ENCODE measurements around the gene LATS2.

LATS2 gene

DNA sequence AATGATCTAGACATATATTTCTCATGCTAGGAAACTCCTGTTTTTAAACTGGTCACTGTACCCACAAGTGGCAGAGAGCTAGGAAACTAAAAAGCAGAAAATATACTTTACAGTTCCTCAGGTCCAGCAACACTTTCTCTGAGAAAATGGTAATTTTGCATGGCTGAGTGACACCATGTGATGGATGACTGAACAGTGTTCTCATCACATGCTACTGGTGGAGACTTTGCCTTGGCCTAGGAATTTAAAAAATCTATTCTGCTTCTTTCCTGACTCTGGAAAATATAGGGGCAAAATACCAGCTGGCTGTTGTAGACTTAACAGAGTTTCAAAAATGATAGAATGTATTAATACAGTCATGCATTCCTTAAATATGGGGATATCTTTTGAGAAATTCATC, 50.0 kb downstream of the LATS2 start:
- Histone ChIP-seq H3K27me3 (no peaks in the 10 kb centered on the region), H3K27ac (peak overlapping the region; percentile 45), H3K36me3 (no peaks in the 10 kb centered on the region), H3K4me1 (ENCODE audit: control insufficient read depth in 1 of 2, insufficient read depth in 1 of 2, low read depth in 1 of 2, low read length in 1 of 2) (peaks cover 2 to 3% of the 10 kb centered on the region in 2 experiments), H3K4me3 (ENCODE audit: low read depth in 1 of 2, low read length in 1 of 2) (no peak overlapping the region), H3K9me3 (no peaks in the 10 kb centered on the region)
- TF ChIP-seq, protein P1, sequence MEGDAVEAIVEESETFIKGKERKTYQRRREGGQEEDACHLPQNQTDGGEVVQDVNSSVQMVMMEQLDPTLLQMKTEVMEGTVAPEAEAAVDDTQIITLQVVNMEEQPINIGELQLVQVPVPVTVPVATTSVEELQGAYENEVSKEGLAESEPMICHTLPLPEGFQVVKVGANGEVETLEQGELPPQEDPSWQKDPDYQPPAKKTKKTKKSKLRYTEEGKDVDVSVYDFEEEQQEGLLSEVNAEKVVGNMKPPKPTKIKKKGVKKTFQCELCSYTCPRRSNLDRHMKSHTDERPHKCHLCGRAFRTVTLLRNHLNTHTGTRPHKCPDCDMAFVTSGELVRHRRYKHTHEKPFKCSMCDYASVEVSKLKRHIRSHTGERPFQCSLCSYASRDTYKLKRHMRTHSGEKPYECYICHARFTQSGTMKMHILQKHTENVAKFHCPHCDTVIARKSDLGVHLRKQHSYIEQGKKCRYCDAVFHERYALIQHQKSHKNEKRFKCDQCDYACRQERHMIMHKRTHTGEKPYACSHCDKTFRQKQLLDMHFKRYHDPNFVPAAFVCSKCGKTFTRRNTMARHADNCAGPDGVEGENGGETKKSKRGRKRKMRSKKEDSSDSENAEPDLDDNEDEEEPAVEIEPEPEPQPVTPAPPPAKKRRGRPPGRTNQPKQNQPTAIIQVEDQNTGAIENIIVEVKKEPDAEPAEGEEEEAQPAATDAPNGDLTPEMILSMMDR (IDR thresholded peaks at IDR 0.05), result no peak

DNA sequence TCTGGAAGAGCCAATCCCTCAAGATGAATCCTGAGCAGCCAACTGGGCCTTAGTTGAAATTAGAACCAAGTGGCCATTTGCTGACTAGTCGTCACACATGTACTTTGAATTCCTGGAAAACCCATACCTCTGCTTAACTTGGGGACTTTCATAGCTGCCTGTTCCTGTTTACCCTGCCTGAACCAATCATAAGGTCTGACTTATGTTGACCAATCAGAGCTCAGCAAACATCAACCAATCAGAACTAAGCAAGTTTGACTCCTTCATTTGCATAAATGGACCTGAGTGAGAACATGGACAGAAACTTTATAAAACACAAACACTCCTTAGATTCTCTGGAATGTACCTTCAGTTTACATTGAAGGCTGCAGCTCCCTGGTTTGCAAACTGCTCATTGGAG, 50.8 kb downstream of the LATS2 start:
- Histone ChIP-seq H3K4me1 (ENCODE audit: control insufficient read depth in 1 of 2, insufficient read depth in 1 of 2, low read depth in 1 of 2, low read length in 1 of 2) (no peaks in the 10 kb centered on the region), H3K27ac (peak overlapping the region; percentile 45)

DNA sequence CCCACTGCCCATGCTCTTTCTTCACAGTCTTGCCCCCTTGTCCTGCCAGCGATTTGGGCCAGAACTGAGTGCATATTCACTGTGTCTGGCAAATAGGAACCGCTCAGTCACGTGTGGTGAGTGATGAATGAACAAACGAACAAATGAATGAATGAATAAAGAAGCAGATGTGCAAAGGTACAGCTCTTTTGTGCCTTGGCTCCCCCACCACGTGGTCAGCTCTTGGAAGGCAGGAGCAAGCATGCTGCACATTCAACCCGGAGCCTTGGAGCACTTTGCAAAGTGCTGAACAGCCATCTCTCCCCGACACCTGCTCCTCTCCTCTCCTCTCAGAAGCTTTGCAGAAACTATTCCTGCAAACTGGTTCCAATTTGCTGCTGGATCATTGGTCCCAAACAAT, 52.4 kb downstream of the LATS2 start:
- Histone ChIP-seq H3K36me3 (no peaks in the 10 kb centered on the region), H3K27ac (no peak overlapping the region)

More for the DNA sequence above, 50.8 kb downstream of the LATS2 start:
- Histone ChIP-seq H3K9me3 (no peaks in the 10 kb centered on the region), H3K36me3 (no peaks in the 10 kb centered on the region), H3K4me3 (ENCODE audit: low read depth in 1 of 2, low read length in 1 of 2) (no peak overlapping the region), H3K27me3 (no peaks in the 10 kb centered on the region)
- TF ChIP-seq, protein P1 (IDR thresholded peaks at IDR 0.05), result no peak

DNA sequence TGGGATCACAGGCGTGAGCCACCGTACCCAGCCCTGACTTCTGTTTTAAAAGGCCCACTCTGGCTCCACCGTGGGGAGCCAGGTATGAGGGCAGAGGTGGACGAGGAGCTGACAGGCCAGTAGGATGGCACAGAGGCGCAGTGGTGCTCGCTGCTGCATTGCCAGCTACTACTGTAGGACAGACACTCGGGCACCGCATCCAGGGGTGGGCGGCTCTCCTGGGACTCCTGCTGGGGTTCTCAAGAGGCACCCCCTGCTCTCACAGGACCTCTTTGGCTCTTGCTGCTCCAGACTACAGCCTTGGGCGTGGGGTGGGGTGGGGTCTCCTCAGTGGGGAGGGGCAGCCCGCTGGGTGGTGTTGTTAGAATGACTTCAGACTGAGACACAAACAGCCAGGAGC, 53.4 kb downstream of the LATS2 start:
- TF ChIP-seq, protein P1 (IDR thresholded peaks at IDR 0.05), result no peak
- Histone ChIP-seq H3K4me3 (ENCODE audit: low read depth in 1 of 2, low read length in 1 of 2) (no peak overlapping the region), H3K9me3 (no peaks in the 10 kb centered on the region), H3K27me3 (no peaks in the 10 kb centered on the region), H3K27ac (no peak overlapping the region), H3K36me3 (no peaks in the 10 kb centered on the region), H3K4me1 (ENCODE audit: control insufficient read depth in 1 of 2, insufficient read depth in 1 of 2, low read depth in 1 of 2, low read length in 1 of 2) (no peaks in the 10 kb centered on the region)

More for the DNA sequence above, 52.4 kb downstream of the LATS2 start:
- Histone ChIP-seq H3K27me3 (no peaks in the 10 kb centered on the region), H3K9me3 (no peaks in the 10 kb centered on the region), H3K4me3 (ENCODE audit: low read depth in 1 of 2, low read length in 1 of 2) (no peak overlapping the region), H3K4me1 (ENCODE audit: control insufficient read depth in 1 of 2, insufficient read depth in 1 of 2, low read depth in 1 of 2, low read length in 1 of 2) (no peaks in the 10 kb centered on the region)
- TF ChIP-seq, protein P1 (IDR thresholded peaks at IDR 0.05), result no peak

DNA sequence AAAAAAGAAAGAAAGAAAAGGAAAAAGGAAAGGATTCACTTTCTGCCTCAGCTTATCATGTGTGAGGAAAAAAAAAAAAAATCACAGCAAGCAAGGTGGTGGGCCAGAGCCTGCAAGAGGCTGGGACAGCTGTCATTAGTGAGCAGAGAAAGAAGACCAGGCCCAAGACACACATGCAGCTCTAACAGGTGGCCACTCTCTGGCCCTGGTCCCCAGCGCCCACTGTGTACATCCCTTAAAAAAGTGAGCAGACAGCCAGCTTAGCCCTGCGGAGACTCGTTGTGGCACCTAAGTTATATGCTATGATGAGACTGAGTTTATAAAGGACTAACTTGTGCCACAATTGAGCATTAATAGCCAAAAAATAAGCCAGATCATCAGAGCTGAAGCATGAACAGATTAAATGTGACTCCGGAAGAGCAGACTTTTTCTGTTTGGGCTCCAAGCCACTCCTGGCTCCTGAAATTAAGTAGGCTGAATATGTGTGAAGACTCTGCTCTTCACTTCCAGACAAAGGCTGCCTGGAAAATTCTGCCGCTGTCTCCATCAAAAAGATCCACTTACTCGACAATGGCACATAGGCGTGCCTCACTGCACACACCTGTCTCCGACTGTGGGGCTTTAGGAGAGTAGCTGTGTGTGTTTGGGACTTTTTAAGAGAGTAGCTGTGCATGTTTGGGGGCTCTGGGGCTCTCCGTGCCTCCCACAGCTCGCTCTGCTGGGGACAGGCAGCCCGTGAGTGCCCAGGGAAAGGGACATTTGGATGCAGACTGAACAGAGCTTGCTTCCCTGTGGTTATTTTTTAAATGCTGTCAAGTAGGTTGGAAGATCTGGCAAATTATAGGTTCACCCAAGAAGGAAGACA, 55.0 kb downstream of the LATS2 start:
- Histone ChIP-seq H3K36me3 (no peaks in the 10 kb centered on the region), H3K27ac (no peak overlapping the region), H3K27me3 (no peaks in the 10 kb centered on the region), H3K4me1 (ENCODE audit: control insufficient read depth in 1 of 2, insufficient read depth in 1 of 2, low read depth in 1 of 2, low read length in 1 of 2) (no peaks in the 10 kb centered on the region), H3K9me3 (no peaks in the 10 kb centered on the region), H3K4me3 (ENCODE audit: low read depth in 1 of 2, low read length in 1 of 2) (no peak overlapping the region)
- TF ChIP-seq, protein P1 (IDR thresholded peaks at IDR 0.05), result no peak

Data from neutrophil (primary cell).